HL-60 (cell line): ENCODE measurements around the gene PDE6H.

ENCODE experiments used
- DNase-seq, 2 experiments: peaks; one replicate each; pipeline ENCODE4 v3.0.0-alpha.2; 2010 to 2020; ENCODE audit warnings: low read depth in 1 of 2, low spot score in 1 of 2
- H3K27ac ChIP-seq: fragments of 250-450 bp; sonication (Bioruptor Pico); replicated peaks from 2 replicates; pipeline ENCODE4 v1.5.1; 2020; ENCODE audit warnings: mild to moderate bottlenecking, moderate library complexity
- H3K27me3 ChIP-seq: fragments of 250-450 bp; sonication (Bioruptor Pico); 2 replicates; pipeline ENCODE4 v1.5.1; 2021; ENCODE audit warnings: mild to moderate bottlenecking, moderate library complexity; ENCODE audit not compliant: insufficient read depth, poor library complexity, severe bottlenecking
- H3K4me3 ChIP-seq: replicated peaks from 2 replicates; pipeline ENCODE4 v1.5.1; 2011; ENCODE audit warnings: mild to moderate bottlenecking, control low read depth, low read length; ENCODE audit not compliant: insufficient read depth
- CTCF ChIP-seq: IDR thresholded peaks from one replicate; pipeline ENCODE4 v1.5.1; 2011; ENCODE audit warnings: low read length, control low read depth, inconsistent platforms; ENCODE audit not compliant: insufficient read depth
- GABPA ChIP-seq: IDR thresholded peaks from 2 replicates; pipeline ENCODE4 v1.6.1; 2012; ENCODE audit warnings: low read depth
- POLR2AphosphoS5 ChIP-seq: IDR thresholded peaks from 2 replicates; pipeline ENCODE4 v1.6.1; 2012; ENCODE audit warnings: low read depth
- SPI1 ChIP-seq: IDR thresholded peaks from 2 replicates; pipeline ENCODE4 v1.6.1; 2012; ENCODE audit warnings: low read depth, mild to moderate bottlenecking, borderline replicate concordance
- TF ChIP-seq, protein P1 (sequence below): IDR thresholded peaks from 2 replicates; pipeline ENCODE4 v1.6.1; 2012; ENCODE audit warnings: low read depth; ENCODE audit not compliant: insufficient replicate concordance

PDE6H gene

GRCh38 chr12:14994610-14995009, 21.8 kb downstream of the PDE6H start:
- no peak overlapping the region for H3K27ac ChIP-seq
- no peak for DNase-seq
- no peak overlapping the region for H3K4me3 ChIP-seq
- no peaks in the 10 kb centered on the region for H3K27me3 ChIP-seq
- no peak for TF ChIP-seq POLR2AphosphoS5
- TF ChIP-seq CTCF = no peak
- no peak for TF ChIP-seq SPI1
- TF ChIP-seq, protein P1, sequence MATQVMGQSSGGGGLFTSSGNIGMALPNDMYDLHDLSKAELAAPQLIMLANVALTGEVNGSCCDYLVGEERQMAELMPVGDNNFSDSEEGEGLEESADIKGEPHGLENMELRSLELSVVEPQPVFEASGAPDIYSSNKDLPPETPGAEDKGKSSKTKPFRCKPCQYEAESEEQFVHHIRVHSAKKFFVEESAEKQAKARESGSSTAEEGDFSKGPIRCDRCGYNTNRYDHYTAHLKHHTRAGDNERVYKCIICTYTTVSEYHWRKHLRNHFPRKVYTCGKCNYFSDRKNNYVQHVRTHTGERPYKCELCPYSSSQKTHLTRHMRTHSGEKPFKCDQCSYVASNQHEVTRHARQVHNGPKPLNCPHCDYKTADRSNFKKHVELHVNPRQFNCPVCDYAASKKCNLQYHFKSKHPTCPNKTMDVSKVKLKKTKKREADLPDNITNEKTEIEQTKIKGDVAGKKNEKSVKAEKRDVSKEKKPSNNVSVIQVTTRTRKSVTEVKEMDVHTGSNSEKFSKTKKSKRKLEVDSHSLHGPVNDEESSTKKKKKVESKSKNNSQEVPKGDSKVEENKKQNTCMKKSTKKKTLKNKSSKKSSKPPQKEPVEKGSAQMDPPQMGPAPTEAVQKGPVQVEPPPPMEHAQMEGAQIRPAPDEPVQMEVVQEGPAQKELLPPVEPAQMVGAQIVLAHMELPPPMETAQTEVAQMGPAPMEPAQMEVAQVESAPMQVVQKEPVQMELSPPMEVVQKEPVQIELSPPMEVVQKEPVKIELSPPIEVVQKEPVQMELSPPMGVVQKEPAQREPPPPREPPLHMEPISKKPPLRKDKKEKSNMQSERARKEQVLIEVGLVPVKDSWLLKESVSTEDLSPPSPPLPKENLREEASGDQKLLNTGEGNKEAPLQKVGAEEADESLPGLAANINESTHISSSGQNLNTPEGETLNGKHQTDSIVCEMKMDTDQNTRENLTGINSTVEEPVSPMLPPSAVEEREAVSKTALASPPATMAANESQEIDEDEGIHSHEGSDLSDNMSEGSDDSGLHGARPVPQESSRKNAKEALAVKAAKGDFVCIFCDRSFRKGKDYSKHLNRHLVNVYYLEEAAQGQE = no peak
- no peak for TF ChIP-seq GABPA

- Histone ChIP-seq H3K27ac (0 out of 2 replicates have a peak overlapping the region, but pooled peaks have one; percentile 13), H3K27me3 (peaks cover 2% of the 10 kb centered on the region), H3K4me3 (no peak overlapping the region)
- no peak for TF ChIP-seq SPI1
- no peak for TF ChIP-seq POLR2AphosphoS5
- TF ChIP-seq CTCF = no peak
- TF ChIP-seq, protein P1 = no peak
- no peak for TF ChIP-seq GABPA
- no peak for DNase-seq
Measured at GRCh38 chr12:14995583-14996425, 23.0 kb downstream of the PDE6H start.

GRCh38 chr12:14997998-14998397, 25.2 kb downstream of the PDE6H start:
- DNase-seq = no peak
- no peak overlapping the region for H3K27ac ChIP-seq
- H3K27me3 ChIP-seq = peaks cover 4% of the 10 kb centered on the region
- no peak for TF ChIP-seq SPI1
- no peak for TF ChIP-seq CTCF
- TF ChIP-seq GABPA = no peak
- TF ChIP-seq, protein P1 = no peak
- TF ChIP-seq POLR2AphosphoS5 = no peak
- H3K4me3 ChIP-seq = no peak overlapping the region
